GM12878 (cell line): ENCODE measurements around the gene LHFPL2. TPM values are rescaled to one million over a fixed set of nuclear protein-coding genes. Genes with fewer than 3 reads are reported as not detected.

Experiments used
- ATAC-seq: fragments of 200-7000 bp; cut with Tn5 transposase; 3 replicates; pipeline ENCODE4 v1.9.1; 2020; ENCODE audit warnings: mild to moderate bottlenecking, moderate library complexity
- BruUV-seq: library from RNA; stranded (reverse); fragments of 400-500 nt; replicated peaks from 2 replicates; lab custom pipeline; 2021; lab: Mats Ljungman, UMichigan
- CTCF ChIA-PET: fragments of 300-600 bp; sonication (Branson Sonifier 250); formaldehyde crosslinking; extraction: SDS; loops from one replicate; lab custom pipeline; 2021; ENCODE audit warnings: inconsistent platforms; lab: Yijun Ruan, JAX
- POLR2A ChIA-PET: fragments of 350-600 bp; formaldehyde crosslinking; extraction: SDS; loops from one replicate; lab custom pipeline; 2021; ENCODE audit warnings: inconsistent platforms; lab: Charles Lee
- RAD21 ChIA-PET: fragments of 300-600 bp; sonication (Branson Sonifier 250); formaldehyde crosslinking; loops from one replicate; lab custom pipeline; 2023; ENCODE audit warnings: antibody characterized with exemption; ENCODE audit not compliant: unreplicated experiment; lab: Charles Lee
- SMC1A ChIA-PET: fragments of 300-600 bp; sonication (Branson Sonifier 250); formaldehyde crosslinking; loops from one replicate; lab custom pipeline; 2023; ENCODE audit not compliant: unreplicated experiment, uncharacterized antibody; lab: Charles Lee
- DNase-seq: peaks from one replicate; pipeline ENCODE4 v3.0.0-alpha.2; 2011; ENCODE audit warnings: low read depth, low spot score
- FAIRE-seq: peaks from 3 replicates; lab custom pipeline; 2011; peaks lifted over from hg19 to GRCh38; lab: Jason Lieb, UNC
- H2AFZ ChIP-seq: 2 replicates; pipeline ENCODE4 v1.6.0; 2011; ENCODE audit warnings: low read depth, low read length, control low read depth; ENCODE audit not compliant: control insufficient read depth
- H3K27ac ChIP-seq: 2 replicates; pipeline ENCODE4 v1.5.1; 2011; ENCODE audit warnings: control low read depth; ENCODE audit not compliant: control insufficient read depth, insufficient read depth
- H3K27me3 ChIP-seq, 2 experiments: replicated peaks in 1 of 2; 2 replicates each; pipeline versions ENCODE4 v1.6.0 to v1.6.1; 2011; ENCODE audit warnings: low read length in 1 of 2; ENCODE audit not compliant: control insufficient read depth in 2 of 2, insufficient read depth in 2 of 2
- H3K36me3 ChIP-seq, 2 experiments: 2 replicates each; pipeline ENCODE4 v1.5.1; 2011; ENCODE audit warnings: low read length in 1 of 2; ENCODE audit not compliant: control insufficient read depth in 2 of 2, insufficient read depth in 2 of 2
- H3K4me1 ChIP-seq: 2 replicates; pipeline ENCODE4 v1.6.1; 2011; ENCODE audit warnings: mild to moderate bottlenecking, low read length, moderate library complexity, mixed read lengths; ENCODE audit not compliant: control insufficient read depth, insufficient read depth
- H3K4me2 ChIP-seq: 2 replicates; pipeline ENCODE4 v1.6.0; 2011; ENCODE audit warnings: control low read depth; ENCODE audit not compliant: control insufficient read depth, insufficient read depth
- H3K4me3 ChIP-seq: fragments of 200-600 bp; sonication (generic); 2 replicates; pipeline ENCODE4 v1.5.1; 2016
- H3K79me2 ChIP-seq: 2 replicates; pipeline ENCODE4 v1.6.0; 2011; ENCODE audit warnings: low read length; ENCODE audit not compliant: control insufficient read depth, insufficient read depth
- H3K9ac ChIP-seq: 2 replicates; pipeline ENCODE4 v1.8.0; 2011; ENCODE audit warnings: low read length, control low read depth, mixed read lengths; ENCODE audit not compliant: control insufficient read depth, insufficient read depth
- H3K9me3 ChIP-seq: replicated peaks from 3 replicates; pipeline ENCODE4 v1.5.1; 2011; ENCODE audit warnings: mild to moderate bottlenecking, low read length; ENCODE audit not compliant: control insufficient read depth, insufficient read depth
- H4K20me1 ChIP-seq: 2 replicates; pipeline ENCODE4 v1.6.0; 2011; ENCODE audit not compliant: control insufficient read depth, insufficient read depth
- CEBPB ChIP-seq, 2 experiments: fragments of 150-350 bp in 1 of 2; IDR thresholded peaks; 2 replicates each; pipeline ENCODE4 v1.6.1; 2012 to 2014; ENCODE audit warnings: low read depth in 2 of 2, low read length in 2 of 2, borderline replicate concordance in 1 of 2, inconsistent platforms in 1 of 2
- NFIC ChIP-seq: IDR thresholded peaks from 2 replicates; pipeline ENCODE4 v1.6.1; 2012; ENCODE audit warnings: low read depth, mild to moderate bottlenecking, inconsistent platforms, low read length, moderate library complexity
- WRNIP1 ChIP-seq: IDR thresholded peaks from 2 replicates; pipeline ENCODE4 v1.6.1; 2011; ENCODE audit warnings: low read depth, low read length, improper control_type of control experiment, borderline replicate concordance
- WGBS: methylation state at CpG from one replicate; pipeline ENCODE4 v1.1.6; 2016; ENCODE audit warnings: low lambda C conversion rate; ENCODE audit not compliant: insufficient replicate concordance, insufficient coverage; ENCODE audit errors: missing lambda C conversion rate; 5-methylcytosine and 5-hydroxymethylcytosine counted together
- in situ Hi-C: fragments of 300-500 bp; cut with MboI; formaldehyde crosslinking; loops from 9 replicates; pipeline ENCODE4 v1.14.3; 2018; ENCODE audit warnings: mixed read lengths
- intact Hi-C: fragments of 100-400 bp; cut with micrococcal nuclease; formaldehyde crosslinking; loops from one replicate; pipeline ENCODE4 v1.14.2; 2022; ENCODE audit not compliant: unreplicated experiment
- polyA plus RNA-seq, 11 experiments: library from polyadenylated mRNA; depleted of rRNA in 4 of 11; unstranded in 6 of 11; stranded (reverse) in 5 of 11; fragments of >200 nt; fragmentation: Nextera tagmentation in 4 of 11; fragmentation: Illumina TruSeq in 1 of 11; extraction: Ambion mirVana in 4 of 11; extraction: Trizol in 1 of 11; gene quantifications; 1 replicate in 1 of 11; 2 replicates in 10 of 11; pipeline versions ENCODE4 v1.2.1 to v1.2.3, GENCODE V29; 2011 to 2016; ENCODE audit warnings: inconsistent platforms in 2 of 11, missing spikeins in 2 of 11, low read depth in 1 of 11
- total RNA-seq, 4 experiments: library from RNA; depleted of rRNA in 3 of 4; stranded (reverse); fragments of >200 nt in 3 of 4; fragmentation: Illumina TruSeq in 1 of 4; extraction: Trizol in 1 of 4; gene quantifications; 2 replicates each; pipeline versions ENCODE4 v1.2.1 to v1.2.3, GENCODE V29; 2013 to 2021

Gene LHFPL2
- total and polyA plus RNA-seq, 10 of the 15 experiments (the other 5 are each of a cell fraction or from before 2014, with no cell fraction given) = 4.1 to 21.8 (median 12.5) TPM

- H3K9ac ChIP-seq = peak overlapping the region; percentile 25; the same call in 1 of the 2 replicates
- TF ChIP-seq CEBPB (IDR thresholded peaks at IDR 0.05; ENCODE audit: borderline replicate concordance in 1 of 2, low read depth in 2 of 2, low read length in 2 of 2) (peak in 1 of 2 experiments; percentile 56; a peak in 1 of 4 replicates), NFIC (peak; percentile 15; the same call in 1 of the 2 replicates), WRNIP1 (no peak)
- peak overlapping the region; percentile 78 for H3K4me2 ChIP-seq
- FAIRE-seq (no peak), ATAC-seq (peak; percentile 57), DNase-seq (no peak)
- peaks cover 2 to 7% of the 10 kb centered on the region in 2 experiments; a peak in 2 of 4 replicates for H3K36me3 ChIP-seq
- in situ Hi-C loops = no loop called here
- ChIA-PET CTCF (interaction anchor here (1.1 to 4.2 kb wide), 9 partner anchors 17 to 540 kb away, joined by 3 to 26 read pairs (median 6); no protein-coding TSS in a partner anchor), SMC1A (interaction anchor here (0.7 to 7.8 kb wide), 25 partner anchors 9 to 373 kb away, joined by 3 to 121 read pairs (median 4); no protein-coding TSS in a partner anchor), POLR2A (interaction anchor here (0.5 to 2.4 kb wide), 6 partner anchors 16 to 163 kb away, joined by 3 to 9 read pairs (median 4); no protein-coding TSS in a partner anchor), RAD21 (interaction anchor here (0.6 to 7.0 kb wide), 12 partner anchors 15 to 307 kb away, joined by 3 to 51 read pairs (median 3); no protein-coding TSS in a partner anchor)
- H3K4me1 ChIP-seq = peaks cover 26% of the 10 kb centered on the region
- no peaks in the 10 kb centered on the region for H3K27me3 ChIP-seq
- H2AFZ ChIP-seq = no peak overlapping the region
- H3K27ac ChIP-seq = peak overlapping the region; percentile 30
- no TSS peak for BruUV-seq
- no peaks in the 10 kb centered on the region for H4K20me1 ChIP-seq
- no peaks in the 10 kb centered on the region; the same call in 2 of the 3 replicates for H3K9me3 ChIP-seq
- intact Hi-C loops = loop anchor here (5.0 kb wide), 1 partner anchor 46 kb away; no protein-coding TSS in a partner anchor
- WGBS = 85% methylated on average over 7 of the region's 7 CpGs
- peaks cover 6% of the 10 kb centered on the region for H3K79me2 ChIP-seq
- H3K4me3 ChIP-seq = no peak overlapping the region
Observed at GRCh38 chr5:78592735-78593386, 55.7 kb downstream of the LHFPL2 start.
